ENCODE results near the gene STK33.

STK33 gene

DNA sequence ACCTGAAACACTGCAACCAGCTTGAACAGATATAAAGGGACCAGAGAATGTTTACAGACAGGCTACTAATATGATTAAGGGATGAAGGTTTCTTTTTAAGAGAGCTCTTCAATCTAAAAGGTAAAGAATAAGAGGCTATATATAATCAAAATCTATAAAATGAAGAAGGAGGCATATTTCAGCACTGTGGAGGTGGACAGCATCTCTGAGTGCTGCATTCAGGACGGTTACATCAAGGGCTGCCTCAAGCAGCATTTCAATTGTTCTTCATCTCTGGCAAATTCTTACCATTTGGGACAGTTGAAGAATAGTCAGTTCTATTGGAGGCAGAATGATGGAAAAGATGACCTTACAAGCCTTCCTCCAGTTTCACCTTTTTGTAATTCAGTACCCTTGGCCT lies 190.7 kb downstream of the STK33 start:
- no peak for DNase-seq

DNA sequence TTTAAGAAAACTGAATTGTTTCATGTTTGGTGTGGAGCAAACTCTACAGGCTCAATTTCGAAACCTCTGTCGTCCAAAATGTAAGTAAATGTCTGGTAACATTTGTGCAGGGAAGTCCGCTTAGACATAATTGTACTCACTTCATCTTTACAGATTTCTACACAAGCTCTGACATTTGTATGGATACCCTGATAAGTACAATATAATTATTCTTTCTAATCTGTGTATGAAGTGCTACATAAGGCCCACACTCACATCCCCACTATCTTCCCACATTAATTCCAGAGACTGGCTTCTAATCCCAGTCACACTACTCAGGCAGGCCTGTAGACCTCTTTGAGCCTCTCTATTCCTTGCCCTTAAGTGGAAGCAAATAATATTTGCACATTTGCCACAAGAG lies 201.1 kb downstream of the STK33 start:
- DNase-seq: no peak

DNA sequence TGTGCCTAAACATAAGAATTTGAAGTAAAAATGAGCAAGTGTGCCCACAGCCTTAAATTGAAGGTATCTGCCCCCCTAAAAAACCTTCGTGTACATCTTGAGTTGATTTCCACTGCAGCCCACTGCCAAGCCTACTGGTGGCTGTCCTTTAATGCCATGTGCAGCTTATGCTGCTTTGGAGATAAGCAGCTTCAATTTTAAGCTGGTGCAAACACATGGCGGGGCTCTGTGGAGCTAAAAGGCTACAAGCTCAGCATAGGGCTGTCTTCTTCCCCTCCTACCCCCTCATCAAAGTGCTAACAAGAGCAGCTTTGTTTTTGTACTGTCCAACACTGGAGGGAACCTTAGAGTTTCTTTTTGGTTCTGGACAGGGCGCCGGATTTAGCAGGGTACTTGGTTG lies 201.9 kb downstream of the STK33 start:
- no peak for DNase-seq

DNA sequence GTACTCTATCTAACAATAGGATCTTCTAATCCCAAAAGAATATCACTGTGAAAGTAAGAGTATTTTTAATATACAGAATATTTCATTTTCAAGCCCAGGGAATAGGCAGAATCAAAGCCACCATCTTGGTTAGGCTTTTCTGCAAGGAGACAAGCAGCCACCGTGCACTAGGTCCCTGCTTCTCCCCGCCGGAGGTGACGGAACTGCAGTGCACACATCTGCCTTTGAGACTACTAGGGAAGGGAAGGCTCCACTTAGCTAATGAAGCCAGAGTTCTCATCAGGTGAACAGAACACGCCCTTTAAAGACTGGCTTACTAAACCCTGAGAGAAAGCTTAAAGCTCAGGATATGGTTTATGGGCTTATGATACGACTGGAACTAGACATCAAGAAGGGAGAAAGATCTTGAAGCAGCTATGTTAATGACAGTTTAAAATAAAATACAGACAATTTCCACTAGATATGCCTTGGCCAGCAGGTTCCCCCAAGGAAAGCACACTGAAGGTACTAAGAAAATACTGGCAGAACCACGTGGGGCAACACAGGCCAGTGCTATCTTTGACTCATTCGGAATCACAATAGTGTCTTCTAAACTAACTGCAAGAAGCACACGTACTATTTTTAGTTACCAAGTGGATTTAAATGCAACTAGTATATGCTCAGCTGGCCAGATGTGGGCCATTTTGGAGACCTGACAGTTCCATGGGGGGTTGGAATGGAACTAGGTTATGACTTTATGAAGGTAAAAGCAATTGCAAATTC lies 203.0 kb downstream of the STK33 start:
- no peak for DNase-seq

DNA sequence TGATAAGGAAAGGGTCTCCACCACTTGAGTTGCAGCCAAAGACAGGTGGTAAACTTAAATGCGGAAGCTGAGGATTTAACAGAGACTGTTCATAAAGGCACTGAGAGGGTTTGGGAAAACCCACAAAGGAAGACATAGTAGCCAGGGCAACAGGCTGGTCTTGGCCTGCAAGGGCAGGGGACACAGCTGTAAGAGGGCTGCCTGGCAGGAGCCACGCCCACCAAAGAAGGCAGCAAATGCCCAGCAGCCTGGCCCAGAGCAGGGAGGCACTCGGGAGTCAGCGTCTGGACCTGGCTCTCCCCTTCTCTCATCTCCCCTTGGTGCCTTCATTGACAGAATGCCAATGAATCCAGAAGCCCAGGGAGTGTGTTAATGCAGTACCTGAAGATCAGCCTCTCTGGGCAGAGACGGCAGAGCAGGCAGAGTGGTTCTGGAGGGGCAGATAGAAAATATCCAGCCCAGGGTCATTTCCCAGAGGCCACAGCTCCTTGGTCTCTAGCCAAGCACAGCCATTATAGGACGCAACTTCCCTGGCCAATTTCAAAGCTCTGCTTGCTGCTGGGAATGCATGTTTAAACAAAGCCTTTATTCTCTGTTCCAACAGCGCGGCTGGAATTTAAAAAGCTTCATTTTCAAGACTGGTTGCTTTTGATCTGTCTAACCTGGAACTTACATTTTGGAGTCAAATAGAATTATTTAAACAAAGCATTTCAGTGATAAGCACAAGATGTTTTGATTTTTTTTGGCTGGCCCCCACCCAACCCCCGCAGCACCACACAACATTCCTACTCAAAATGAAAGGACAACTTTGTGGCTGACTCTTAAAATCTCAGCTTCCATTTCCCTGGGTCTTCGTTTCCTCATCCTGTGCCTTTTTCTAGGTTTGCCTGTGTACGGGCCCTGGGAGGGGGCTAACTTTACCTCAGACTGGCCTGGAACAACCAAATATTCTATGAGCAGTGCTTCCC lies 204.7 kb downstream of the STK33 start:
- no peak for DNase-seq

DNA sequence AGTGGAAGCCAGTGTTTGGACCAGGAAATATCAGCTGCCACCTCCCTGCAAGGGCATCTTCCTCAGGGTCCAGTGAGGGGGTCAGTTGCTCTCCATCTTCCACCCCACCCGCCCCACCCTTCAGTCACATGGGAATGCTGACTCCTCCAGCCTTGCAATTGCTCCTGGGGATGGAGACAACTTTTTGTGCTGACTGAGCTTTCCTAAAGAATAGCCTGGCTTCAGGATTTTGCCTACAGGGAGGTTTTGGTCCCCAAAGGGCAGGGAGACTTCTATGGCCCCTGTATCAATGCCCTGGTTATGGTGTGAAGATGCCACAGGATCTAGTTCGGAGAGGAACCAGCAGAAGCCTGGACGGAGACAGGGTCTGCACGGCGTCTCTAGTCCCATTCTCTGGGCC lies 206.3 kb downstream of the STK33 start:
- no peak for DNase-seq

DNA sequence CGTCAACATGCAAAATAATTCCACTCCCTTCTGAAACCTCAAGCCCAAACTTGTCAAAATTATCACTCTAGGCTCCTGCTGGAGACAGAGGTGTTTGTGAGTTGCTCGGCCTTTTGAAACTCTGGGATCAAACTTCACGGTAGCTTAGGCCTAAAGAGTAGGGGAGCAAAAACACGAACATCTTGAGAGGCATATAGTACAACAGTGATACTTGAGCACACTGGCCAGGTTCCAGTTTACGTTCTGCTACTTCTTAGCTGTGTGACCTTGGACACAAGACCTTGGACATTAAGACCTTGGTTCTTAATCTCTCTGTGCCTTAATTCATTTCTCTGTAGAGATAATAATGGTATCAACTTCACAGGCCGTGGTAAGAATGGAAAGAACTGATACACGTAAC lies 206.9 kb downstream of the STK33 start:
- no peak for DNase-seq

DNA sequence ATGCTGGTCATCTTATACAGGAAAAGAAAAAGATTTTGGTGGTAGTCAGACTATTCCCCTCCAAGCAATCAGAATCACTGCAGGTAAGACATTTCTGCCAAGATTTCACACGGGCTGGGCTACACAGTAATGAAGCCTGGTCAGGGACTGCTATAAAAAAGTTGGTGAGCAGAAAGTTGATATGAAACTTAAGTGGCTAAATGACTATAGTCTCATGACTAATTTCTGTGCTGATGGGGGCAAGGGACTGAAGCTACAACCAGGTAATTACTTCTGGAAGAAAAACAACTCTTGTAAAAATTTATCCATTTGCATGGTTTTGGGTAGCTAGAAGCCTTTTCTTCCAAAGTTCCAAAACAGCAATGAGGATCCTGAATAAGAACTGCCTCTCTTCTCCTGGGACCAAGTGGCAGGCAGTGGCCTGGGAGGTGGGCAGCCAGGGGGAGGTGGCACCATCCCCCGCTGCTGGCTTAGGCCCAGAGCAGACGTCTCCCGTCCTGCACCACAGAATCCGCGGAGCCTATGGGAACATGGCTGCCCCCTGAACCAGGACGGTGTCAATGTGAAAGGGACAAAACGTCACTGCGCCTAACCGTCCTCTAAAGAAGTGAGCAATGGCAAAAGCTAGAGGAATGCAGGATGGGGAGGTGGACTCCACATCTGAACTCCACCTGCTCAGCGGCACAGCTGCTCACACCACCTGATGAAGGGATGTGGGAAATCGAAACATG lies 207.7 kb downstream of the STK33 start:
- DNase-seq: no peak

DNA sequence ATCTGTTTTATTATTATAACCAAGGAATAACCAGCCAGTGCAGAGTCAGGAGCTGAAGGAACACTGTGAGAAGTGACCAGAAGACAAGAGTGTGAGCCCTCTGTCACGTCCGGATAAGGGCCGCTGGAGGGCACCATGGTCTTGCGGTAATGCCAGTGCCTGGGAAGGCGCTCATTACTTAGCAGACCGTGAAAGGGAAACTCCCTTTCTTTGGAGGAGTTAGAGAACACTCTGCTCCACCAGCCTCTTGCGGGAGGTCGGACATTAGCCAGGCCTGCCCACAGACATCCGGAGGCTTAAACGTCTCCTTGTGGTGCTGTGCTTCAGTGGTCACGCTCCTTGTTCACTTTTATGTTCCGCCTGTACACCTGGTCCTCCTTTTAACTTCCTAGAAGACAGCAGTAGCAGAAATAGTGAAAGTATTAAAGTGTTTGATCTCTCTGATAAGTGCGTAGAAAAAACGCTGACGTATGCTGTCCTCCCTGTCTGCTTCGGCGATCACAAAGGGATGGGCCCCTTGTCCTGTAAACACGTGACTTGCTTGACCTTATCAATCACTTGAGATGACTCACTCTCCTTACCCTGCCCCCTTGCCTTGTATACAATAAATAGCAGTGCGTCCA lies 209.7 kb downstream of the STK33 start:
- no peak for DNase-seq

DNA sequence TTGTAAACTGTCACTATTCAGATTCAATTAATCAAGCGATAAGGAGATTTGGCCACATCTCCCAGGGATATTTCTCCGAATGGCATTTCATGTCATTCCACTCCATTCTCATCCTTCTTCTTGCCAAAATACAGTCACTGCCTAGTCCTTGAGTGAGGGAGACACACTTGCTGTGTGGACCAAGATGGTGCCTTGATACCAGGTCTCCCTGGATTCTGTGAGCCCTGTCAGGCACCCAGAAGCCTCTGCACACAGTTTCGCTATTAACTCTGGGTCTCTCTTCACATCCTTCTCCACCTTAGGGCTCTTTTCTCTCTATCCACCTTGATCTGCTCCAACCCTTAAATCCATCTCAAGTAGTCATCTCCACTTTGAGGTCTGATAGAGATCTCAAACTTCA lies 210.4 kb downstream of the STK33 start:
- DNase-seq: no peak

DNA sequence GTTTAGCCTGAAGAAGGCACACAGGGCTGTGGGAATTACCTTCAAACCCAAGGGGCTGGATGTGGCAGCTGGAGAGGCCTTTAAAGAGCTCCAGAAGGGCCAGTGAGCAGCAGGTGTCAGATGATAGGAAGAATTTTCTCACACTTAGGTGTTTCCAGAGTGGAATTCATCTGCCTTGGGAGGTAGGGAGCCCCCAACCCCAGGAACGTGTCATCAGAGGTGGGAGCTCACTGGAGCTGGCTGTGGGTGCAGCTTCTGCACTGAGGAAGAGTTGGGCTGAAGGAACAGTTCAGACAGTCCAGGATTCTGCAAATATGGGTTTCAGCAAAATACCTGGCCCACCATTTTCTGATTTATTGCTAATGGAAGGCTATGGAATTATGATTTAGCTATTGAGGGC lies 210.8 kb downstream of the STK33 start:
- DNase-seq: no peak

DNA sequence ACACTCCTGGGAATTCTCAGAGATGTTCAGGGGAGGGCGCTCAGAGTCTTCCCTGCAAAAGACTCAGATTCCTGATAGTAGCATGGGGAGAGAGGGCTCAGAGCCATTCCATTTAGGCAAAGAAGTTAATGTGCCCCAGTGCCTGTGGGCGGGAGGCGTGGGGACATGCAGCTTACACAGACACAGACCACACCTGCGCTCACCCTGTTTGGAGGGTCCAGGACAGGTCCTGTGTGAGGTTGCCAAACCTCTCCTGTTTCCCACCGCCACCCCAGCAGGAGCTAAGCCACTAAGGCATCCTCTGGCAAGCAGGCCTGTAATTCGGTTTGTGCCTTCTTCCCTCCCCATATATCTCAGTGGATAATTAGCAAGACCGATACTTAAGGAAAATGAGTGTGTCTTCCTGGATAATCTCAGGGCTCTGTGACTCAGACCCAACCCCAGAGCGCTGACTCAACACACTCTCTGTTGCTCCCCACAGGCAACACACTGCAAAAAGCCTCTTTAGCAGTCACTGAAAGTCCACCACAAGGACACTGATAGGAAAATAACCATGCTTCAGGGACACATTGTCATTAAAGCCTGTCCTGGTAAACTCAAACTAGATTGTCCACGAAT lies 211.5 kb downstream of the STK33 start:
- DNase-seq: no peak

DNA sequence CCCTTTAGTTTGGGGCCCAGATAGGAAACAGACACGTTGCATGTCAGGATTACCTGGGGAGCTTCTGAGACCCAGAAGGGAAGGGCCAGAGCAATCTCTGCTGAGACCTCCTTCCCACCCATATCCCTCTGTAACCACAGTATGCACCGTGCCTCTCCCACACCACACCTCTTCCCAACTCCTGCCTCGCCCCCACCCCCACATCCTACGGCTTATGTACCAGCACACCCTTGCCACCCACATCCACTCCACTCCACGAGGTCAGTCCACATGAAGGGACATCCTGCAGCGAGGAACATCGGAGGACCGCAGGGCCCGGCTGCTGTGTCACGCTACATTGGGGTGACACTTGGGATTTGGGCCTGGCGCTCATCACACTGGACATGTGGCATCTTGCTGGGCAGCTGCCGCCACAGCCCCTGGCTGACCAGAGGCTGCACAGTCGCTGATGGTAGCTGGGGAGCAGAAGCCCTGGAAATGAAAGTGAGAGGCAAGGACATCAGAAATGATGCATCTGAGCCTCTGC lies 212.1 kb downstream of the STK33 start:
- DNase-seq: no peak

DNA sequence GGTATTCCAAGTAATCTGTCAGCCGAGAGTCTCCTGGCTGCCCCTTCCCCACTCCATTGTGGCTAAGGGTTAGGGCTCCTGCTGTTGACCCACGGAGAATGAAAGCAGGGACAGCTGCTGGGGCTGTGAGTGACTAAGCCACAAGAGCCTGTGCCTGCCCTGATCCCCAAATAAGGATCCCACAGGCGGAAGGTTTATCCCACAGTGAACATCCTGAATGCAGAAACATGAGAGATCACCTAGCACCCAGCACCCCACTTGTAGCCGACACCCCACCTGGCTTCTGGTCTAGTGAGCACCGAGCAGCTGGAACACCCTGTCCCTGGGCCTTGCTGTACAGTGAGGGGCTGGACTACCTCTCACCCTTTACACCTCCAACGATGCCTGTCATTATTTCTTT lies 212.7 kb downstream of the STK33 start:
- no peak for DNase-seq

DNA sequence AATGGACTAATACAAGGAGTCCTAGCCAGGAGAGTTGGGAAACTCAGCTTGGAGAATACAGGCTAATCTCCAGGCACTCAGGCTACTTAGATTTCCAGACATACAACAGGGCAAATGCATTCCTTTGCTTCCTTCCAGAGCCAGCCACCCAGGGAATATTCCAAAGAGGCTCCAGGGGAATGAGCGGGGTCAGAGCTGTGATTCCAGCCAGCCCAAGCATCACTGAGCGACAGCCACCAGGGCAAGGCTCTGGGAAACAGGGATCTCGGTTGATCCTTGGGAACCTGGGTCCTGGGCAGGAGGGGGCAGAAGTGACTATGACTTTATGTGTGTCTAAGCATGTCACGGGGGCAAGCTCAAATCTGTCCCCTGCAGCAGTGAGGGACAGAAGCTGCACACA lies 218.1 kb downstream of the STK33 start:
- DNase-seq: no peak

DNA sequence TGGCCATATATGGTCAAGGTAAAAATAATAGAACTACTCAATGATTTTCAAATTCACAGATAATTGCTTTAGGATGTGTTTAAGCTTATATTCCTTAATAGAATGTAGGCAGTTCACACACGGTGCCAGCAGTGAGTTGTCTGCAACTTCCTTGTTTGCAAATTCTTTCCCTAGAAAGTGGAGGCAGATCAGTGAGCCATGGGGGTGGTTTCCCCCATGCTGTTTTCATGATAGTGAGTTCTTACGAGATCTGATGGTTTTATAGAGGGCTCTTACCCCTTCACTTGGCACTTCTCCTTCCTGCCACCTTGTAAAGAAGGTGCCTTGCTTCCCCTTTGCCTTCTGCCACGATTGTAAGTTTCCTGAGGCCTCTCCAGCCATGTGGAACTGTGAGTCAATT lies 218.6 kb downstream of the STK33 start:
- no peak for DNase-seq

DNA sequence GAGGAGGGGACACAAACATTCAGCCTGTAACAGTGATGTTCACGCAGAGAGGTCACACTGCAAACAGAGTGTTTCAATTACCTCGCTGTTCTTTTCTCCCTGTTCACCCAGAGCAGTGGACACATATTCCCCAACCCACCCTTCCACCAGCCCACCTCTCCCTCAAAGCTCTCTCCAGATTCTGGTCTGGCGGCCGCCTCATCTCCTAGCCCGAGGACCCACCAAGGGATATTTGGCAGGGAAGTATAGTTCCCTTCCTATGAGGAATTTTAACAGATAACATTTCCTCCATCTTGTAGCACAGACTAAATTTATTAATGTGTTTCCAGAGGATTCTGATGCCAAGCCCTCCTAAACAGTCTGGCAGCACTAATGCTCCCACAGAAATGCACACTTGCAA lies 219.3 kb downstream of the STK33 start:
- no peak for DNase-seq

DNA sequence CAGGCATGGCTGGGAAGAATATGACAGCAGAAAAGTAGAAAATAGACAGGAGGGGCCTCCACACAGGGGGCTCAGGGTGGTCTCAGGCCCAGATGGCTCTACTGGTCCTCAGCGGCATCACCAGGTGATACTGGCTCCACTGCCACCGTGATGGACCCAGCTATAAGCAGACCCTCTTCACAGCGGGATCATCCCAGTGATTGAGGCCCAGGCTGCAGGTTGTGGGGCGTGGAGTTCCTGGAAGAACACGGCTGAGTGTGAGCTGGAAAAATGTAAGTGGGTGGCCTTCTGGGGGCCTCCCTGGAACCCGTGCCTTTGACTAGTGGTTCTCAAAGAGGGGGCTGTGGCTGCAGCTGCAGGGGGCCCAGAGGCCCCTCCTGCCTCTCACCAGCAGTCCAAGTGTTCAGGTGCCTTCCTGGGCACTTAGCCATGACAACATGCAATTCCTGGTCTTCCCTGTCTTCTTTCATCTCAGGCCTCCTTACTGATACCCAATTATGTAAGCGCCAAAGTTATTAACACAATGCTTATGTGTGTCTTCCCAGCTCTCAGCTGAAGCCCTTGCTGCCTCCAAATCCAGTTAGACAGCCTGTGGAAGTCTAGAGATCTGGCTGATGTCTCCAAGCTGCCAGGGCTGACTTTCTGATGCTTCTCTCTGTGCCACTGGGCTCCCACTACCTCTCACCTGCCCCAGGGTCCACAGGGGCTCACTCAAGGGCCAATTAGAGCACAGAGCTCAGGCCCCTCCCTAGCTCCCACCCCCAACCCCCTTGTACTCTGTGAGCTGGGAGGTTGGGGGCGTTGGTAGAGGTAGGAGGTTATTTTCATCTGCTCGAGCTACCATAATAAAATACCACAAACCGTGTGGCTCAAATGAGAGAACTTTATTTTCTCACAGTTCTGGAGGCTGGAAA lies 220.3 kb downstream of the STK33 start:
- no peak for DNase-seq

DNA sequence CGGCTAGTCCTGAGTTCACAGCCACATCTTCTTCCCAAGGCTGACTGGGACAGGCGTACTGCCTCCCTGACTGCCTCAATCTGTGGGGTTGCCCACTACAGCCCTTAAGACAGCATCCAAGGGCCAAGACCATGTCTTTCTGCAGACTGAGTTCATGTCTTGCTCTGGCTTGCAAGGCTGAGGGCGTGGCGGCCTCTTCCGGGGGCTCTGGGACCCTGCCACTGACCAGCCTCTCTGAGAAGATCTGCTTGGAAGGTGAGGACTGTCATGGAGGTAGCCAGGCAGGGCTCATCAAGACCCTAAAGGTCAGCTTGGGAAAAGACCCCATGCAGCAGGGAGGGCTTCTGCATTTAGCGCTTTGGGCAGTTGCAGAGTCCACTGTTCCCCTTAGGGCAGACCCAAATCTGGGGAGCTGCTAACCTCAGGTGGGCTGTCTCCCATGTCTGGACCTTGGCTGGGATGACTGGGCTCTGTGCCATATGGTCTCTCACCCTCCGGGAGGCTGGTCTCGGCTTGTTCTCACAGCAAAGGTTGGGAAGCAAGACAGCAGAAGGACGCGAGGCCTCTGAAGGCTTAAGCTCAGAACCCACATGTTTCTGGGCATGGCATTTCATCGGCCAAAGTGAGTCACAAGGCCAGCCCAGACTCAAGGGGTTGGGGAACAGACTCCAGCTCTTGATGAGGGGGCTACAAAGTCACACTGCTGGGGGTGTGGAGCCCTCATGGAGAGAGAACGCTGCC lies 221.2 kb downstream of the STK33 start:
- DNase-seq: no peak

DNA sequence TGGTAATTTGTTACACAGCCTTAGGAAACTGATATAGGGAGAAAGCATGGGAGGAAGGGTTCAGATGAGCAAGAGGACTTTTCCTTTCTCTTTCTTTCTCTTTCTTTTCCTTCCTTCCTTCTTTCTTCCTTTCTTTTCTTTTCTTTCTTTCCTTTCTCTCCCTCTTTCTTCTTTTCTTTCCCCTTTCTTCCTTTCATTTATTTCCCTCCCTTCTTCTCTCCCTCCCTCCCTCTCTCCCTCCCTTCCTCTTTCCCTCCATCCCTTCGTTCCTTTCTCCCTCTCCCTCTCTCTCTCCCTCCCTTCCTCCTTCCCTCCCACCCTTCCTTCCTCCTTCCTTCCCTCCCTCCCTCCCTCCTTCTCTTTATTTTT lies 222.5 kb downstream of the STK33 start:
- no peak for DNase-seq
